Esophagus squamous epithelium (tissue), 5 donors: ENCODE results near the gene FLNB. TPM values are rescaled to one million over a fixed set of nuclear protein-coding genes. Genes with fewer than 3 reads are reported as not detected.

Source experiments
- DNase-seq: peaks from one replicate; lab custom pipeline; 2025; lab: John Stamatoyannopoulos, UW
- H3K27ac ChIP-seq, 4 donors: fragments of 200-600 bp; sonication (generic); one replicate each; pipeline ENCODE4 v1.5.1; 2016 to 2019; ENCODE audit warnings: mild to moderate bottlenecking in 1 of 4
- H3K27me3 ChIP-seq, 4 donors: fragments of 200-600 bp; sonication (generic); 1 replicate in 3 of 4; 2 replicates in 1 of 4; pipeline versions ENCODE4 v1.5.1 to v1.6.0; 2017 to 2021; ENCODE audit warnings: antibody characterized with exemption in 1 of 4
- H3K36me3 ChIP-seq, 3 donors: fragments of 200-600 bp; sonication (generic); one replicate each; pipeline ENCODE4 v1.5.1; 2016 to 2019
- H3K4me1 ChIP-seq, 3 donors: fragments of 200-600 bp; sonication (generic); one replicate each; pipeline ENCODE4 v1.5.1; 2017 to 2019
- H3K4me3 ChIP-seq, 4 donors: fragments of 200-600 bp; sonication (generic); 1 replicate in 3 of 4; 2 replicates in 1 of 4; pipeline ENCODE4 v1.5.1; 2016 to 2019; ENCODE audit warnings: mild to moderate bottlenecking in 2 of 4, moderate library complexity in 1 of 4
- H3K9me3 ChIP-seq, 3 donors: fragments of 200-600 bp; sonication (generic); one replicate each; pipeline ENCODE4 v1.5.1; 2016 to 2019
- POLR2A ChIP-seq, 4 donors: fragments of 450-650 bp; IDR thresholded peaks; one replicate each; pipeline ENCODE4 v1.6.1; 2017; ENCODE audit warnings: antibody characterized with exemption in 4 of 4, mild to moderate bottlenecking in 4 of 4, moderate library complexity in 3 of 4
- WGBS, 2 donors: methylation state at CpG; one replicate each; pipeline ENCODE4 v1.1.5; 2018; 5-methylcytosine and 5-hydroxymethylcytosine counted together
- intact Hi-C: fragments of 100-400 bp; cut with DNase I; formaldehyde crosslinking; loops from one replicate; pipeline ENCODE4 v1.15.0; 2022
- total RNA-seq, 4 donors: library from RNA; depleted of rRNA; stranded (reverse); fragments of >200 nt; gene quantifications; one replicate each; pipeline ENCODE4 v1.1.0, GENCODE V29; 2016
- TF ChIP-seq, protein P1 (sequence below), 6 experiments: fragments of 450-650 bp in 4 of 6; fragments of 200-600 bp in 2 of 6; sonication (generic) in 2 of 6; IDR thresholded peaks; one replicate each; pipeline ENCODE4 v1.5.1; 2016 to 2019; ENCODE audit warnings: antibody characterized with exemption in 6 of 6, mild to moderate bottlenecking in 4 of 6, moderate library complexity in 4 of 6
- donor health status: DM: yes; HTN: yes; CAD: no.

The FLNB gene
- total RNA-seq, 4 donors from 2014 or later, result 65.4 to 77.0 (median 71.5) TPM

GRCh38 chr3:58218904-58219303 lies 210.7 kb downstream of the FLNB start:
- H3K36me3 ChIP-seq, result no peaks in the 10 kb centered on the region
- TF ChIP-seq, protein P1, sequence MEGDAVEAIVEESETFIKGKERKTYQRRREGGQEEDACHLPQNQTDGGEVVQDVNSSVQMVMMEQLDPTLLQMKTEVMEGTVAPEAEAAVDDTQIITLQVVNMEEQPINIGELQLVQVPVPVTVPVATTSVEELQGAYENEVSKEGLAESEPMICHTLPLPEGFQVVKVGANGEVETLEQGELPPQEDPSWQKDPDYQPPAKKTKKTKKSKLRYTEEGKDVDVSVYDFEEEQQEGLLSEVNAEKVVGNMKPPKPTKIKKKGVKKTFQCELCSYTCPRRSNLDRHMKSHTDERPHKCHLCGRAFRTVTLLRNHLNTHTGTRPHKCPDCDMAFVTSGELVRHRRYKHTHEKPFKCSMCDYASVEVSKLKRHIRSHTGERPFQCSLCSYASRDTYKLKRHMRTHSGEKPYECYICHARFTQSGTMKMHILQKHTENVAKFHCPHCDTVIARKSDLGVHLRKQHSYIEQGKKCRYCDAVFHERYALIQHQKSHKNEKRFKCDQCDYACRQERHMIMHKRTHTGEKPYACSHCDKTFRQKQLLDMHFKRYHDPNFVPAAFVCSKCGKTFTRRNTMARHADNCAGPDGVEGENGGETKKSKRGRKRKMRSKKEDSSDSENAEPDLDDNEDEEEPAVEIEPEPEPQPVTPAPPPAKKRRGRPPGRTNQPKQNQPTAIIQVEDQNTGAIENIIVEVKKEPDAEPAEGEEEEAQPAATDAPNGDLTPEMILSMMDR (IDR thresholded peaks at IDR 0.05), result no peak
- TF ChIP-seq POLR2A (IDR thresholded peaks at IDR 0.05), result no peak
- peaks cover 17 to 51% (median 36%) of the 10 kb centered on the region in 3 donors for H3K4me1 ChIP-seq
- H3K4me3 ChIP-seq, result no peak overlapping the region
- intact Hi-C loops, result no loop called here
- WGBS, 2 donors, result 69 to 87% methylated on average over 1 of the region's 1 CpG
- no peaks in the 10 kb centered on the region for H3K9me3 ChIP-seq
- no peak overlapping the region for H3K27ac ChIP-seq
- no peaks in the 10 kb centered on the region for H3K27me3 ChIP-seq
- no peak for DNase-seq

Other genes starting within 250 kb of the FLNB start
- 10 to 100 TPM in 3 of 4 donors, 1 to 10 TPM in 1; 8.3 to 15.3 (median 11.9) TPM for gene DNASE1L3, start 202.6 kb downstream of the FLNB start, total RNA-seq
- 10 to 100 TPM in 1 of 4 donors, 1 to 10 TPM in 3; 5.8 to 16.5 (median 8.9) TPM for gene ABHD6, start 229.4 kb downstream of the FLNB start, total RNA-seq